ENCODE measurements around the gene NRG2. TPM values are rescaled to one million over a fixed set of nuclear protein-coding genes. Genes with fewer than 3 reads are reported as not detected.

NRG2 gene
- polyA plus RNA-seq, 3 donors, result 0.01 TPM; not detected in 2

DNA sequence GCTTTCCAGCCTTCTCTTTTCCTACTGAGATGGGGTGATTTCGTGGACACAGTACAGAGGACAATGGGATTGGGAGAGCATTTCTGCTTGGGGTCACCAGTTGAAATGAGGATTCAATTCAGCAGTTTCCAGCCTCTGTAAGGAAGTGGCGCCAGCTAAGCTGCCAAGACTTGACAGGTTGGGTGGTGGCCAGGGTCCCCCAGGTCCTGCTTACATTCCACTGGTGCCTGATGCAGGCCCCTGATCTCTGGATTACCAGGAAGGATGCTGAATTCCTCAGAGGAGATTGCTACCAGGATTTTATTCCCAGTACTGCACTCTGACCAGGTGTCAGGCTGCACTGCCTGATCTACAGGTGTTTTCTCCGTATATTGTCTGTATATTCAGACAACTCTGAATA is 127.8 kb downstream of the NRG2 start:
- no peak for DNase-seq
- Histone ChIP-seq H3K79me2 (ENCODE audit: insufficient read depth, low read length) (no peaks in the 10 kb centered on the region), H2AFZ (ENCODE audit: insufficient read depth, low read depth, low read length, poor library complexity, severe bottlenecking) (no peak overlapping the region), H4K20me1 (ENCODE audit: insufficient read depth, low read length) (no peaks in the 10 kb centered on the region), H3K36me3 (replicated peaks in 1 of 2; ENCODE audit: control insufficient read depth in 1 of 2, insufficient read depth in 2 of 2, low read length in 2 of 2) (no peaks in the 10 kb centered on the region), H3K27me3 (ENCODE audit: control insufficient read depth in 2 of 2, insufficient read depth in 2 of 2, low read length in 2 of 2) (peaks cover 13 to 17% of the 10 kb centered on the region in 2 donors), H3K4me2 (replicated peaks; ENCODE audit: extremely low read depth, low read length, poor library complexity, severe bottlenecking) (no peak overlapping the region), H3K4me1 (ENCODE audit: control insufficient read depth in 1 of 2, insufficient read depth in 2 of 2, low read length in 2 of 2) (no peaks in the 10 kb centered on the region), H3K9ac (ENCODE audit: insufficient read depth, low read length, poor library complexity, severe bottlenecking) (no peak overlapping the region), H3K4me3 (replicated peaks in 1 of 3; ENCODE audit: low read depth in 2 of 3, low read length in 3 of 3) (no peak overlapping the region), H3K27ac (ENCODE audit: low read depth in 1 of 2, low read length in 2 of 2) (no peak overlapping the region), H3K9me3 (replicated peaks in 1 of 2; ENCODE audit: control insufficient read depth in 1 of 2, insufficient read depth in 1 of 2, low read length in 2 of 2) (no peaks in the 10 kb centered on the region)
- no peaks in the 10 kb centered on the region for H3K36me3 Mint-ChIP-seq
- no peak overlapping the region for H3K27ac Mint-ChIP-seq
- intact Hi-C loops (cut with micrococcal nuclease), result no loop called here
- no peak overlapping the region for H3K4me3 Mint-ChIP-seq
- TF ChIP-seq, protein P1, sequence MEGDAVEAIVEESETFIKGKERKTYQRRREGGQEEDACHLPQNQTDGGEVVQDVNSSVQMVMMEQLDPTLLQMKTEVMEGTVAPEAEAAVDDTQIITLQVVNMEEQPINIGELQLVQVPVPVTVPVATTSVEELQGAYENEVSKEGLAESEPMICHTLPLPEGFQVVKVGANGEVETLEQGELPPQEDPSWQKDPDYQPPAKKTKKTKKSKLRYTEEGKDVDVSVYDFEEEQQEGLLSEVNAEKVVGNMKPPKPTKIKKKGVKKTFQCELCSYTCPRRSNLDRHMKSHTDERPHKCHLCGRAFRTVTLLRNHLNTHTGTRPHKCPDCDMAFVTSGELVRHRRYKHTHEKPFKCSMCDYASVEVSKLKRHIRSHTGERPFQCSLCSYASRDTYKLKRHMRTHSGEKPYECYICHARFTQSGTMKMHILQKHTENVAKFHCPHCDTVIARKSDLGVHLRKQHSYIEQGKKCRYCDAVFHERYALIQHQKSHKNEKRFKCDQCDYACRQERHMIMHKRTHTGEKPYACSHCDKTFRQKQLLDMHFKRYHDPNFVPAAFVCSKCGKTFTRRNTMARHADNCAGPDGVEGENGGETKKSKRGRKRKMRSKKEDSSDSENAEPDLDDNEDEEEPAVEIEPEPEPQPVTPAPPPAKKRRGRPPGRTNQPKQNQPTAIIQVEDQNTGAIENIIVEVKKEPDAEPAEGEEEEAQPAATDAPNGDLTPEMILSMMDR (IDR thresholded peaks at IDR 0.05), result no peak
- no peaks in the 10 kb centered on the region for H3K4me1 Mint-ChIP-seq
- H3K27me3 Mint-ChIP-seq (ENCODE audit: low read depth in 3 of 3), result peaks cover 14 to 35% (median 18%) of the 10 kb centered on the region in 3 donors
- H3K9me3 Mint-ChIP-seq, result peaks cover 0 to 2% (median 0%) of the 10 kb centered on the region in 7 donors
- 70% methylated on average over 2 of the region's 3 CpGs for WGBS (ENCODE audit: insufficient coverage)

DNA sequence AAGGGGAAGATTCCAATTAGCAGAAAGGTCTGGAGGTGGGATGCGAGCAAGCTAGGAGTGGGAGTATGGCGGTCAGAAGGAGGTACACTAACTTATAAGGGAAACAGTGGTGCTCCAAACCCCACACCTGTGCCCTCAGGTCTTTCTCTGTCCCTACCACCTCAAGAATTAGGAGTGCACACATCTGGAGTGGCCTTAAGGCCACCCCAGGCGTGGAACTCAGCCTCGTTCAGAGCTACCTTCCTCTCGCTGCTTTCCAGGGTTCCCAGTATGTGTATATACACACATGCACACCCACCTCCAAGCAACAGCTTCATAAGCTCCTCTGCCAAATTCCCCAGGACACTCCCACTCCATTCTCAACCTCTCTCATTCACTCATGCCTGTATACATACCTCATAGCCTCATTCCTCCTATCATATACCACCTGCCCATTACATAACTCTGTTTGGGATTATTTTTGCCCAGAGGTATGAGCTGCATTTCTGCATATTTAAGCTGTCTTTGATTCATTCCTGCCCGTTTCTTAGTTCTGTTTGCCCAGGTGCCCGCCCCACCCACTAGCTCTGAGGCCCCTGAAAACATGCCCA is 128.8 kb downstream of the NRG2 start:
- H3K9me3 Mint-ChIP-seq, result peaks cover 0 to 2% (median 0%) of the 10 kb centered on the region in 7 donors
- intact Hi-C loops (cut with micrococcal nuclease), result no loop called here
- Histone ChIP-seq H2AFZ (ENCODE audit: insufficient read depth, low read depth, low read length, poor library complexity, severe bottlenecking) (no peak overlapping the region), H3K27ac (ENCODE audit: low read depth in 1 of 2, low read length in 2 of 2) (no peak overlapping the region), H3K9ac (ENCODE audit: insufficient read depth, low read length, poor library complexity, severe bottlenecking) (no peak overlapping the region), H3K36me3 (replicated peaks in 1 of 2; ENCODE audit: control insufficient read depth in 1 of 2, insufficient read depth in 2 of 2, low read length in 2 of 2) (no peaks in the 10 kb centered on the region), H4K20me1 (ENCODE audit: insufficient read depth, low read length) (no peaks in the 10 kb centered on the region), H3K4me3 (replicated peaks in 1 of 3; ENCODE audit: low read depth in 2 of 3, low read length in 3 of 3) (no peak overlapping the region), H3K4me2 (replicated peaks; ENCODE audit: extremely low read depth, low read length, poor library complexity, severe bottlenecking) (no peak overlapping the region), H3K9me3 (replicated peaks in 1 of 2; ENCODE audit: control insufficient read depth in 1 of 2, insufficient read depth in 1 of 2, low read length in 2 of 2) (no peaks in the 10 kb centered on the region), H3K4me1 (ENCODE audit: control insufficient read depth in 1 of 2, insufficient read depth in 2 of 2, low read length in 2 of 2) (no peaks in the 10 kb centered on the region), H3K27me3 (ENCODE audit: control insufficient read depth in 2 of 2, insufficient read depth in 2 of 2, low read length in 2 of 2) (peaks cover 6 to 9% of the 10 kb centered on the region in 2 donors), H3K79me2 (ENCODE audit: insufficient read depth, low read length) (no peaks in the 10 kb centered on the region)
- TF ChIP-seq, protein P1 (IDR thresholded peaks at IDR 0.05), result no peak
- H3K4me1 Mint-ChIP-seq, result no peaks in the 10 kb centered on the region
- H3K27me3 Mint-ChIP-seq (ENCODE audit: low read depth in 3 of 3), result peaks cover 16 to 35% (median 18%) of the 10 kb centered on the region in 3 donors
- no peaks in the 10 kb centered on the region for H3K36me3 Mint-ChIP-seq
- H3K4me3 Mint-ChIP-seq, result no peak overlapping the region
- no peak overlapping the region for H3K27ac Mint-ChIP-seq
- 94% methylated on average over 5 of the region's 7 CpGs for WGBS (ENCODE audit: insufficient coverage)
- no peak for DNase-seq
